GM20000 (cell line): ENCODE data around the gene RAB27B.
"Not testable (repeated sequence)": the region's sequence is repeated elsewhere in the genome, so short reads cannot be mapped to it uniquely, and the experiment has no call there.

ENCODE experiments used
- DNase-seq: peaks from one replicate; pipeline ENCODE4 v3.0.0; 2012; ENCODE audit warnings: low spot score
- CTCF ChIP-seq: IDR thresholded peaks from 2 replicates; pipeline ENCODE4 v1.5.1; 2012; ENCODE audit warnings: mild to moderate bottlenecking, control low read depth; ENCODE audit errors: extremely low read depth, missing control alignments

RAB27B gene

GRCh38 chr18:54815086-54815485 is 13.2 kb upstream of the RAB27B start:
- DNase-seq, result no peak
- TF ChIP-seq CTCF, result no peak

- not testable (repeated sequence) for DNase-seq
These were observed 7.4 kb upstream of the RAB27B start for GRCh38 chr18:54820785-54821275.

- no peak for TF ChIP-seq CTCF
- DNase-seq, result no peak
These were observed 5.1 kb upstream of the RAB27B start for GRCh38 chr18:54822872-54823845.

GRCh38 chr18:54824761-54825160 is 3.5 kb upstream of the RAB27B start:
- TF ChIP-seq CTCF, result no peak
- DNase-seq, result no peak

GRCh38 chr18:54825601-54826344 is 2.5 kb upstream of the RAB27B start:
- no peak for DNase-seq
- TF ChIP-seq CTCF, result no peak

- TF ChIP-seq CTCF, result no peak
- DNase-seq, result no peak
These were observed 709 bp downstream of the RAB27B start for GRCh38 chr18:54828986-54829385.

- DNase-seq, result no peak
- TF ChIP-seq CTCF, result no peak
These were observed 1.6 kb downstream of the RAB27B start for GRCh38 chr18:54829856-54830255.
